DMS114 treated with DMSO at 0.1 percent for 48 hours (cell line): ENCODE data around the gene CRTC2.
"Not testable (repeated sequence)": the region's sequence is repeated elsewhere in the genome, so short reads cannot be mapped to it uniquely, and the experiment has no call there.

Experiments used
- DNase-seq: peaks from one replicate; lab custom pipeline; 2025; ENCODE audit not compliant: unreplicated experiment; lab: John Stamatoyannopoulos, UW

CRTC2 gene

GRCh38 chr1:153958111-153958960 lies at the start of gene CRTC2:
CRTC2 (minus strand) TSS chr1:153958612; CDS start chr1:153958497, 115 bp downstream.
- DNase-seq: peak; percentile 100

- no peak for DNase-seq
These were observed 47.7 kb upstream of the CRTC2 start for GRCh38 chr1:154006136-154006535.

GRCh38 chr1:154000420-154000819 lies 42.0 kb upstream of the CRTC2 start:
- no peak for DNase-seq

- DNase-seq: not testable (repeated sequence)
These were observed 38.5 kb upstream of the CRTC2 start for GRCh38 chr1:153996882-153997281.

- no peak for DNase-seq
These were observed 37.2 kb upstream of the CRTC2 start for GRCh38 chr1:153995640-153996039.

- DNase-seq: no peak
These were observed 36.8 kb upstream of the CRTC2 start for GRCh38 chr1:153995202-153995601.

GRCh38 chr1:153991806-153992205 lies 33.4 kb upstream of the CRTC2 start:
- no peak for DNase-seq

- DNase-seq: no peak
These were observed 32.8 kb upstream of the CRTC2 start for GRCh38 chr1:153991151-153991630.

- peak; percentile 100 for DNase-seq
These were observed 32.2 kb upstream of the CRTC2 start, which contains the start of gene RPS27 for GRCh38 chr1:153990468-153991150. RPS27 (plus strand) TSS chr1:153990762; CDS start chr1:153990797, 35 bp downstream.

- DNase-seq: no peak
These were observed 29.2 kb upstream of the CRTC2 start for GRCh38 chr1:153987621-153988020.

- DNase-seq: peak; percentile 88
These were observed 27.7 kb upstream of the CRTC2 start, which contains the start of gene RAB13 for GRCh38 chr1:153985941-153986761. RAB13 (minus strand) TSS chr1:153986339; CDS start chr1:153986236, 103 bp downstream.

- DNase-seq: no peak
These were observed 27.0 kb upstream of the CRTC2 start for GRCh38 chr1:153985341-153985912.

GRCh38 chr1:153984123-153984894 lies 25.9 kb upstream of the CRTC2 start:
- no peak for DNase-seq

GRCh38 chr1:153981735-153982134 lies 23.3 kb upstream of the CRTC2 start:
- DNase-seq: not testable (repeated sequence)

GRCh38 chr1:153979091-153979490 lies 20.7 kb upstream of the CRTC2 start:
- DNase-seq: not testable (repeated sequence)

- no peak for DNase-seq
These were observed 20.0 kb upstream of the CRTC2 start for GRCh38 chr1:153978274-153978909.

- DNase-seq: peak; percentile 90
These were observed 19.1 kb upstream of the CRTC2 start, which contains the start of gene JTB for GRCh38 chr1:153977250-153978240. JTB (minus strand) TSS chr1:153977674; CDS start chr1:153977252, 422 bp downstream.

- no peak for DNase-seq
These were observed 18.4 kb upstream of the CRTC2 start for GRCh38 chr1:153976819-153977249.
